DOHH2 (cell line): ENCODE measurements around the gene SDE2.
"Not testable (repeated sequence)": the region's sequence is repeated elsewhere in the genome, so short reads cannot be mapped to it uniquely, and the experiment has no call there.

Source experiments
- H3F3A ChIP-seq: fragments of 200-600 bp; sonication (generic), shearing (Covaris generic); 2 replicates; pipeline ENCODE4 v1.6.0; 2016; ENCODE audit warnings: antibody characterized with exemption, mild to moderate bottlenecking; ENCODE audit not compliant: control insufficient read depth, insufficient read depth
- H3K27ac ChIP-seq: fragments of 200-600 bp; sonication (generic); 2 replicates; pipeline ENCODE4 v1.5.1; 2014; ENCODE audit warnings: low read depth, mild to moderate bottlenecking, low read length, moderate library complexity
- H3K27me3 ChIP-seq: fragments of 200-600 bp; sonication (generic); 2 replicates; pipeline ENCODE4 v1.6.1; 2014; ENCODE audit warnings: mild to moderate bottlenecking, low read length, mixed read lengths; ENCODE audit not compliant: control insufficient read depth
- H3K36me3 ChIP-seq: fragments of 200-600 bp; sonication (generic); 2 replicates; pipeline ENCODE4 v1.6.1; 2014; ENCODE audit warnings: mild to moderate bottlenecking, low read length, moderate library complexity, mixed read lengths; ENCODE audit not compliant: control insufficient read depth
- H3K4me1 ChIP-seq: fragments of 200-600 bp; sonication (generic); 2 replicates; pipeline ENCODE4 v1.6.1; 2014; ENCODE audit warnings: mild to moderate bottlenecking, low read length, mixed read lengths; ENCODE audit not compliant: control insufficient read depth
- H3K4me2 ChIP-seq: fragments of 200-600 bp; sonication (generic); 2 replicates; pipeline ENCODE4 v1.6.0; 2014; ENCODE audit warnings: mild to moderate bottlenecking, low read length, moderate library complexity
- H3K4me3 ChIP-seq: fragments of 200-600 bp; sonication (generic); 2 replicates; pipeline ENCODE4 v1.5.1; 2014; ENCODE audit warnings: mild to moderate bottlenecking, low read length, mixed read lengths
- H3K79me2 ChIP-seq: fragments of 200-600 bp; sonication (generic); 2 replicates; pipeline ENCODE4 v1.6.1; 2014; ENCODE audit warnings: mild to moderate bottlenecking, low read length, mixed read lengths; ENCODE audit not compliant: control insufficient read depth
- H3K9me2 ChIP-seq: fragments of 200-600 bp; sonication (generic); replicated peaks from 2 replicates; pipeline ENCODE4 v1.6.1; 2014; ENCODE audit warnings: mild to moderate bottlenecking, low read length, mixed read lengths; ENCODE audit not compliant: control insufficient read depth
- H3K9me3 ChIP-seq: fragments of 200-600 bp; sonication (generic); 2 replicates; pipeline ENCODE4 v1.6.1; 2014; ENCODE audit warnings: antibody characterized with exemption, low read length, mixed read lengths; ENCODE audit not compliant: control insufficient read depth, insufficient read depth
- H4K20me1 ChIP-seq: fragments of 200-600 bp; sonication (generic); 2 replicates; pipeline ENCODE4 v1.6.0; 2014; ENCODE audit warnings: low read depth, mild to moderate bottlenecking, antibody characterized with exemption, low read length, moderate library complexity; ENCODE audit not compliant: control insufficient read depth, insufficient read depth
- EZH2phosphoT487 ChIP-seq: fragments of 200-600 bp; sonication (generic); IDR thresholded peaks from 2 replicates; pipeline ENCODE4 v1.6.1; 2017; ENCODE audit warnings: borderline replicate concordance, mild to moderate bottlenecking, antibody characterized with exemption, low read length, moderate library complexity, mixed read lengths
- TF ChIP-seq, protein P1 (sequence below): fragments of 200-600 bp; sonication (generic); IDR thresholded peaks from one replicate; pipeline ENCODE4 v1.5.1; 2014; ENCODE audit warnings: antibody characterized with exemption, mild to moderate bottlenecking, low read depth, low read length; ENCODE audit not compliant: poor library complexity, severe bottlenecking

SDE2 gene

GRCh38 chr1:226009650-226010044 is 10.5 kb upstream of the SDE2 start:
- H3K27ac ChIP-seq: no peak overlapping the region
- H3K79me2 ChIP-seq: no peaks in the 10 kb centered on the region
- no peaks in the 10 kb centered on the region for H4K20me1 ChIP-seq
- TF ChIP-seq, protein P1, sequence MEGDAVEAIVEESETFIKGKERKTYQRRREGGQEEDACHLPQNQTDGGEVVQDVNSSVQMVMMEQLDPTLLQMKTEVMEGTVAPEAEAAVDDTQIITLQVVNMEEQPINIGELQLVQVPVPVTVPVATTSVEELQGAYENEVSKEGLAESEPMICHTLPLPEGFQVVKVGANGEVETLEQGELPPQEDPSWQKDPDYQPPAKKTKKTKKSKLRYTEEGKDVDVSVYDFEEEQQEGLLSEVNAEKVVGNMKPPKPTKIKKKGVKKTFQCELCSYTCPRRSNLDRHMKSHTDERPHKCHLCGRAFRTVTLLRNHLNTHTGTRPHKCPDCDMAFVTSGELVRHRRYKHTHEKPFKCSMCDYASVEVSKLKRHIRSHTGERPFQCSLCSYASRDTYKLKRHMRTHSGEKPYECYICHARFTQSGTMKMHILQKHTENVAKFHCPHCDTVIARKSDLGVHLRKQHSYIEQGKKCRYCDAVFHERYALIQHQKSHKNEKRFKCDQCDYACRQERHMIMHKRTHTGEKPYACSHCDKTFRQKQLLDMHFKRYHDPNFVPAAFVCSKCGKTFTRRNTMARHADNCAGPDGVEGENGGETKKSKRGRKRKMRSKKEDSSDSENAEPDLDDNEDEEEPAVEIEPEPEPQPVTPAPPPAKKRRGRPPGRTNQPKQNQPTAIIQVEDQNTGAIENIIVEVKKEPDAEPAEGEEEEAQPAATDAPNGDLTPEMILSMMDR: no peak
- no peak for TF ChIP-seq EZH2phosphoT487
- H3K4me3 ChIP-seq: no peak overlapping the region
- no peaks in the 10 kb centered on the region for H3K9me3 ChIP-seq
- H3K27me3 ChIP-seq: peaks cover 16% of the 10 kb centered on the region
- H3K4me1 ChIP-seq: no peaks in the 10 kb centered on the region
- H3K36me3 ChIP-seq: no peaks in the 10 kb centered on the region
- no peak overlapping the region for H3K4me2 ChIP-seq
- no peaks in the 10 kb centered on the region for H3F3A ChIP-seq
- no peaks in the 10 kb centered on the region for H3K9me2 ChIP-seq

DNA sequence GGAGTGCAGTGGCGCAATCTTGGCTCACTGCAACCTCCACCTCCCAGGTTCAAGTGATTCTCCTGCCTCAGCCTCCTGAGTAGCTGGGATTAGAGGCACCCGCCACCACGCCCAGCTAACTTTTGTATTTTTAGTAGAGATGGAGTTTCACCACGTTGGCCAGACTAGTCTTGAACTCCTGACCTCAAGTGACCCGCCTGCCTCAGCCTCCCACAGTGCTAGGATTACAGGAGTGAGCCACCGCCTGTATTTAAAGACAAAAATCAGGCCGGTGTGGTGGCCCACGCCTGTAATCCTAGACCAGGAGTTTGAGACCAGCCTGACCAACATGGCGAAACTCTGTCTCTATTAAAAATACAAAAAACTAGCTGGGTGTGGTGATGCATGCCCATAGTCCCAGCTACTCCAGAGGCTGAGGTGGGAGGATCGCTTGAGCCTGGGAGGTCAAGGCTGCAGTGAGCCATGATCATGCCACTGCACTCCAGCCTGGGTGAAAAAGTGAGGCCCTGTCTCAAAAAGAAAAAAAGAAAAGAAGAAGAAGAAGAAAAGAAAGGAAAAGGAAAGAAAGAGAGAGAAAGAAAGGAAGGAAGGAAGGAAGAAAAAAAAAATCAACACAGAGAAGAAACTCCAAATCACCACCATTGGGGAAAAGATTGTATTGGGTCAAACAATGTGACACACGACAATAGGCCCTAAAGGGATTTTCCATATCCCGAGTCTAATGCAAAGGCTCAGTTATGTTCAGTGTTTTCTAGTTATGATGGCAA is 8.2 kb upstream of the SDE2 start:
- H3K79me2 ChIP-seq, H3K36me3 ChIP-seq, H3K4me2 ChIP-seq, H3F3A ChIP-seq, H3K4me3 ChIP-seq, H4K20me1 ChIP-seq, H3K9me2 ChIP-seq, H3K9me3 ChIP-seq, H3K27ac ChIP-seq, H3K27me3 ChIP-seq: not testable (repeated sequence)
- H3K4me1 ChIP-seq: peaks cover 22% of the 10 kb centered on the region

DNA sequence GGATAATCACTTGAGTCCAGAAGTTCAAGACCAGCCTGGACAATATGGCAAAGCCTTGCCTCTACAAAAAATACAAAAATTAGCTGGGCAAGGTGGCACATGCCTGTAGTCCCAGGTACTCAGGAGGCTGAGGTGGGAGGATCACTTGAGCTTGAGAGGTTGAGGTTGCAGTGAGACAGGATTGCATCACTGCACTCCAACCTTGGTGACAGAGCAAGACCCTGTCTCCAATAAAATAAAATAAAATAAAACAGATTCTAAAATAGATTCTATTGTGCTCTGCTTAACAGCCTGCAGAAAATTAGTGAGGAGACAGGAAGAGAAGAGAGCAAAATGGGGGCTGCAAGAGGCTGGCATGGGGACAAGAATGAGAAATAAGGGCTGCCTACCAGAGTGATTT is 7.5 kb upstream of the SDE2 start:
- Histone ChIP-seq H3K79me2 (no peaks in the 10 kb centered on the region), H3F3A (peaks cover under 1% of the 10 kb centered on the region; the same call in 1 of the 2 replicates), H3K27ac (no peak overlapping the region), H3K36me3 (no peaks in the 10 kb centered on the region), H3K4me1 (peaks cover 28% of the 10 kb centered on the region), H3K4me3 (no peak overlapping the region), H4K20me1 (no peaks in the 10 kb centered on the region), H3K4me2 (no peak overlapping the region), H3K9me2 (no peaks in the 10 kb centered on the region), H3K27me3 (peaks cover 9% of the 10 kb centered on the region), H3K9me3 (no peaks in the 10 kb centered on the region)
- TF ChIP-seq, protein P1: no peak
- no peak for TF ChIP-seq EZH2phosphoT487

DNA sequence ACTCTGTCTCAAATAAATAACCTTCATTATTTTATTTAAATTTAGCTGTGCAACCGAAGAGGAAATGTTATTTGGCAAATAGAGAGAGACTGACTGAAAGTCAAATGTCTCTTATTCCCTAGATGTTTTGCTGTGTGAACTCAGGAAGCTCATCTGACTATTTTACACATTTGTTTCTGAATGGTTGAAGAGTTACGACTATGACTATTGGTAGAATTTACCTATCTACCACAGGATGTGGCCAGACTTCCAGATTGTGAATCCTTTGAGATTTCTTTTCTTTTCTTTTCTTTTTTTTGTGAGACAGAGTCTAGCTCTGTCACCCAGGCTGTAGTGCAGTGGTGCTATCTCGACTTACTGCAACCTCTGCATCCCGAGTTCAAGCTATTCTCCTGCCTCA is 5.3 kb upstream of the SDE2 start:
- no peaks in the 10 kb centered on the region for H4K20me1 ChIP-seq
- H3K27me3 ChIP-seq: no peaks in the 10 kb centered on the region
- peaks cover 50% of the 10 kb centered on the region for H3K4me1 ChIP-seq

More for the DNA sequence above, 5.3 kb upstream of the SDE2 start:
- no peaks in the 10 kb centered on the region for H3K79me2 ChIP-seq
- no peak overlapping the region for H3K27ac ChIP-seq
- no peak overlapping the region for H3K4me3 ChIP-seq
- no peak for TF ChIP-seq EZH2phosphoT487
- TF ChIP-seq, protein P1: no peak
- H3K9me2 ChIP-seq: no peaks in the 10 kb centered on the region
- H3K36me3 ChIP-seq: no peaks in the 10 kb centered on the region
- peaks cover 12% of the 10 kb centered on the region for H3F3A ChIP-seq
- no peak overlapping the region for H3K4me2 ChIP-seq
- no peaks in the 10 kb centered on the region for H3K9me3 ChIP-seq
